AG10803 (cell line): ENCODE data around the gene GJA9.

Experiments
- DNase-seq: peaks from one replicate; pipeline ENCODE4 v3.0.0; 2010; ENCODE audit warnings: low read depth
- H3K4me3 ChIP-seq: 2 replicates; pipeline ENCODE4 v1.5.1; 2011; ENCODE audit warnings: mild to moderate bottlenecking, low read length, control low read depth
- TF ChIP-seq, protein P1 (sequence below): conservative IDR thresholded peaks from 2 replicates; pipeline ENCODE4 v1.5.1; 2011; ENCODE audit warnings: mild to moderate bottlenecking, low read length, control low read depth, inconsistent platforms

GJA9 gene

GRCh38 chr1:38831731-38832369 lies 49.5 kb downstream of the GJA9 start:
- DNase-seq = peak; percentile 28
- no peak overlapping the region for H3K4me3 ChIP-seq
- TF ChIP-seq, protein P1, sequence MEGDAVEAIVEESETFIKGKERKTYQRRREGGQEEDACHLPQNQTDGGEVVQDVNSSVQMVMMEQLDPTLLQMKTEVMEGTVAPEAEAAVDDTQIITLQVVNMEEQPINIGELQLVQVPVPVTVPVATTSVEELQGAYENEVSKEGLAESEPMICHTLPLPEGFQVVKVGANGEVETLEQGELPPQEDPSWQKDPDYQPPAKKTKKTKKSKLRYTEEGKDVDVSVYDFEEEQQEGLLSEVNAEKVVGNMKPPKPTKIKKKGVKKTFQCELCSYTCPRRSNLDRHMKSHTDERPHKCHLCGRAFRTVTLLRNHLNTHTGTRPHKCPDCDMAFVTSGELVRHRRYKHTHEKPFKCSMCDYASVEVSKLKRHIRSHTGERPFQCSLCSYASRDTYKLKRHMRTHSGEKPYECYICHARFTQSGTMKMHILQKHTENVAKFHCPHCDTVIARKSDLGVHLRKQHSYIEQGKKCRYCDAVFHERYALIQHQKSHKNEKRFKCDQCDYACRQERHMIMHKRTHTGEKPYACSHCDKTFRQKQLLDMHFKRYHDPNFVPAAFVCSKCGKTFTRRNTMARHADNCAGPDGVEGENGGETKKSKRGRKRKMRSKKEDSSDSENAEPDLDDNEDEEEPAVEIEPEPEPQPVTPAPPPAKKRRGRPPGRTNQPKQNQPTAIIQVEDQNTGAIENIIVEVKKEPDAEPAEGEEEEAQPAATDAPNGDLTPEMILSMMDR = no peak

DNA sequence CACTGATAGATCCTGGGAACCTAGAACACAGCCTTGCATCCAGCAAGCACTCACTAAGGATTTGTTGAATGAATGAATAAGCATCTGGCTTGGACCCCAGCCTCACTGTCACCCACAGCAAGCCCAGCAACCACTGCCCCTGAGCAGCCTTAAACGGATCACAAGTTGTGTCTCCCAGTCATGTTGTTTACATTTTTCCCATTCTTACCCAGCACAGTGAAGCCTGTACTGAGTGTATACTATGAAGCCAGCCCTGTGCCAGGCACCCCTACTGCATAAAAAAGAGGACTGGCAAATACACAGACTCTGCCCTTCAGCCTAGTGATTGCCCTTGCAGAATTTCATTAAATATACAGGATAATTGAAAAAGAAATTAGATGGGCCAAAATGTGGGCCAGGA lies 52.0 kb downstream of the GJA9 start:
- H3K4me3 ChIP-seq = no peak overlapping the region
- TF ChIP-seq, protein P1 = no peak
- DNase-seq = peak; percentile 15

- TF ChIP-seq, protein P1 = no peak
- DNase-seq = no peak
- no peak overlapping the region for H3K4me3 ChIP-seq
Measured at GRCh38 chr1:38827318-38827717, 54.1 kb downstream of the GJA9 start.

GRCh38 chr1:38826886-38827285 lies 54.5 kb downstream of the GJA9 start:
- H3K4me3 ChIP-seq = no peak overlapping the region
- TF ChIP-seq, protein P1 = no peak
- DNase-seq = no peak

GRCh38 chr1:38826262-38826661 lies 55.1 kb downstream of the GJA9 start:
- TF ChIP-seq, protein P1 = no peak
- DNase-seq = no peak

More at GRCh38 chr1:38826262-38826661, 55.1 kb downstream of the GJA9 start:
- no peak overlapping the region for H3K4me3 ChIP-seq
